ENCODE measurements around the gene EGR1.

- TF ChIP-seq RNF2 (IDR thresholded peaks at IDR 0.05; ENCODE audit: borderline replicate concordance, low read depth) (no peak), HMGXB4 (CRISPR knock-in tag; IDR thresholded peaks at IDR 0.05; ENCODE audit: borderline replicate concordance) (no peak), CTCF (IDR thresholded peaks at IDR 0.05) (no peak), POLR2A (IDR thresholded peaks at IDR 0.05; ENCODE audit: low read length) (no peak), SMC3 (IDR thresholded peaks at IDR 0.05) (no peak), EP300 (IDR thresholded peaks at IDR 0.05) (no peak)
Observed at GRCh38 chr5:138472353-138472752, 7.1 kb downstream of the EGR1 start.
